Stimulated activated CD8-positive, alpha-beta memory T cell treated with anti-CD3 and anti-CD28 coated beads, Interleukin-12 subunit alpha, Interleukin-12 subunit beta, amount 100 ng/mL, for 1 hour (primary cell): ENCODE results near the gene ASTE1.
"Not testable (repeated sequence)": the region's sequence is repeated elsewhere in the genome, so short reads cannot be mapped to it uniquely, and the experiment has no call there.

Experiments
- DNase-seq: peaks from one replicate; pipeline ENCODE4 v3.0.0-alpha.2; 2020; ENCODE audit warnings: low read depth

ASTE1 gene

GRCh38 chr3:131009698-131010097, 16.9 kb downstream of the ASTE1 start:
- no peak for DNase-seq

- DNase-seq, result no peak
Observed at GRCh38 chr3:131008326-131008725, 18.3 kb downstream of the ASTE1 start.

GRCh38 chr3:131007782-131008181, 18.8 kb downstream of the ASTE1 start:
- no peak for DNase-seq

GRCh38 chr3:131007256-131007655, 19.4 kb downstream of the ASTE1 start:
- no peak for DNase-seq

GRCh38 chr3:131004603-131005002, 22.0 kb downstream of the ASTE1 start:
- DNase-seq, result no peak

GRCh38 chr3:131001071-131001470, 25.6 kb downstream of the ASTE1 start:
- DNase-seq, result no peak

- no peak for DNase-seq
Observed at GRCh38 chr3:130997289-130997688, 29.3 kb downstream of the ASTE1 start.

GRCh38 chr3:130992344-130992743, 34.3 kb downstream of the ASTE1 start:
- DNase-seq, result no peak

GRCh38 chr3:130991126-130991525, 35.5 kb downstream of the ASTE1 start:
- DNase-seq, result no peak

- DNase-seq, result no peak
Observed at GRCh38 chr3:130990282-130990681, 36.3 kb downstream of the ASTE1 start.

GRCh38 chr3:130981469-130981868, 45.2 kb downstream of the ASTE1 start:
- no peak for DNase-seq

- no peak for DNase-seq
Observed at GRCh38 chr3:130979117-130979516, 47.5 kb downstream of the ASTE1 start.

GRCh38 chr3:130976706-130977105, 49.9 kb downstream of the ASTE1 start:
- no peak for DNase-seq

- DNase-seq, result no peak
Observed at GRCh38 chr3:130975251-130975650, 51.4 kb downstream of the ASTE1 start.

- DNase-seq, result no peak
Observed at GRCh38 chr3:130974201-130974600, 52.4 kb downstream of the ASTE1 start.

- no peak for DNase-seq
Observed at GRCh38 chr3:130973406-130973805, 53.2 kb downstream of the ASTE1 start.

GRCh38 chr3:130972592-130972991, 54.0 kb downstream of the ASTE1 start:
- not testable (repeated sequence) for DNase-seq

- DNase-seq, result no peak
Observed at GRCh38 chr3:130971208-130971607, 55.4 kb downstream of the ASTE1 start.

GRCh38 chr3:130969621-130970020, 57.0 kb downstream of the ASTE1 start:
- no peak for DNase-seq

- no peak for DNase-seq
Observed at GRCh38 chr3:130968221-130968620, 58.4 kb downstream of the ASTE1 start.

- no peak for DNase-seq
Observed at GRCh38 chr3:130967281-130967680, 59.3 kb downstream of the ASTE1 start.

GRCh38 chr3:130963878-130964277, 62.7 kb downstream of the ASTE1 start:
- no peak for DNase-seq
